Caco-2 (cell line): Measurements from ENCODE around the gene HDAC4. TPM values are rescaled to one million over a fixed set of nuclear protein-coding genes. Genes with fewer than 3 reads are reported as not detected.

Experiments
- BruUV-seq: library from RNA; stranded (reverse); fragments of 400-500 nt; replicated peaks from 2 replicates; lab custom pipeline; 2021; lab: Mats Ljungman, UMichigan
- CTCF ChIA-PET: fragments of 300-600 bp; sonication (Branson Sonifier 250); formaldehyde crosslinking; loops from one replicate; lab custom pipeline; 2022; ENCODE audit warnings: antibody characterized with exemption; lab: Charles Lee
- POLR2A ChIA-PET: fragments of 300-600 bp; sonication (Branson Sonifier 250); formaldehyde crosslinking; loops from one replicate; lab custom pipeline; 2022; ENCODE audit warnings: antibody characterized with exemption; lab: Charles Lee
- DNase-seq, 2 experiments: peaks; one replicate each; pipeline versions ENCODE4 v3.0.0 to v3.0.0-alpha.2; 2020 to 2022
- H3K27me3 ChIP-seq: replicated peaks from 2 replicates; pipeline ENCODE4 v1.6.0; 2011; ENCODE audit warnings: low read length; ENCODE audit not compliant: control insufficient read depth, insufficient read depth
- H3K36me3 ChIP-seq: 2 replicates; pipeline ENCODE4 v1.5.1; 2011; ENCODE audit warnings: low read length; ENCODE audit not compliant: control insufficient read depth, insufficient read depth
- H3K4me1 ChIP-seq: fragments of 250-450 bp; sonication (Bioruptor Pico); 2 replicates; pipeline ENCODE4 v1.5.1; 2020; ENCODE audit warnings: mild to moderate bottlenecking
- H3K4me3 ChIP-seq: 2 replicates; pipeline ENCODE4 v1.5.1; 2011; ENCODE audit warnings: low read depth, mild to moderate bottlenecking, control low read depth, low read length
- H3K9me3 ChIP-seq: fragments of 250-450 bp; sonication (Bioruptor Pico); 2 replicates; pipeline ENCODE4 v1.5.1; 2020; ENCODE audit warnings: mild to moderate bottlenecking, moderate library complexity
- H3K27ac Mint-ChIP-seq: one replicate; pipeline ENCODE4 v1.8.0; 2022; ENCODE audit warnings: mixed read lengths; ENCODE audit not compliant: unreplicated experiment
- H3K27me3 Mint-ChIP-seq: one replicate; pipeline ENCODE4 v1.8.0; 2022; ENCODE audit warnings: mixed read lengths; ENCODE audit not compliant: insufficient read depth, unreplicated experiment
- H3K36me3 Mint-ChIP-seq: one replicate; pipeline ENCODE4 v1.8.0; 2022; ENCODE audit warnings: mild to moderate bottlenecking, mixed read lengths; ENCODE audit not compliant: insufficient read depth, unreplicated experiment
- H3K4me1 Mint-ChIP-seq: one replicate; pipeline ENCODE4 v1.8.0; 2022; ENCODE audit warnings: low read depth, mixed read lengths; ENCODE audit not compliant: unreplicated experiment
- H3K4me3 Mint-ChIP-seq: one replicate; pipeline ENCODE4 v1.8.0; 2022; ENCODE audit warnings: mild to moderate bottlenecking, moderate library complexity, mixed read lengths; ENCODE audit not compliant: unreplicated experiment
- H3K9me3 Mint-ChIP-seq: one replicate; pipeline ENCODE4 v1.8.0; 2022; ENCODE audit warnings: mixed read lengths; ENCODE audit not compliant: unreplicated experiment
- CTCF ChIP-seq, 2 experiments: fragments of 200-600 bp in 1 of 2; IDR thresholded peaks; 1 replicate in 1 of 2; 2 replicates in 1 of 2; pipeline versions ENCODE4 v1.5.1 to v1.8.0; 2011 to 2022; ENCODE audit warnings: antibody characterized with exemption in 1 of 2, control low read depth in 1 of 2, inconsistent platforms in 1 of 2, low read depth in 1 of 2, low read length in 1 of 2, mild to moderate bottlenecking in 1 of 2, moderate library complexity in 1 of 2; ENCODE audit not compliant: insufficient read depth in 1 of 2, severe bottlenecking in 1 of 2, unreplicated experiment in 1 of 2
- intact Hi-C: fragments of 100-400 bp; cut with micrococcal nuclease; formaldehyde crosslinking; loops from one replicate; pipeline ENCODE4 v1.10.0; 2022; ENCODE audit not compliant: unreplicated experiment
- total RNA-seq: library from RNA; stranded (reverse); gene quantifications from 2 replicates; pipeline ENCODE4 v1.2.3, GENCODE V29; 2022

HDAC4 gene
- total RNA-seq, 1 experiment from 2014 or later = 15.5 TPM

GRCh38 chr2:239389414-239390329, 11.1 kb downstream of the HDAC4 start:
- no peaks in the 10 kb centered on the region for H3K4me1 ChIP-seq
- H3K27me3 ChIP-seq = no peaks in the 10 kb centered on the region
- no peaks in the 10 kb centered on the region for H3K9me3 ChIP-seq
- no peaks in the 10 kb centered on the region for H3K4me1 Mint-ChIP-seq
- H3K4me3 Mint-ChIP-seq = no peak overlapping the region
- ChIA-PET POLR2A (no interaction called here), CTCF (no interaction called here)
- TF ChIP-seq CTCF (IDR thresholded peaks at IDR 0.05; ENCODE audit: insufficient read depth in 1 of 2, low read depth in 1 of 2, low read length in 1 of 2, severe bottlenecking in 1 of 2, unreplicated experiment in 1 of 2) = no peak
- no peak for DNase-seq
- no peak overlapping the region for H3K4me3 ChIP-seq
- intact Hi-C loops = loop anchor here (10.0 kb wide), 1 partner anchor 115 kb away; no protein-coding TSS in a partner anchor
- no peaks in the 10 kb centered on the region for H3K36me3 ChIP-seq
- no peaks in the 10 kb centered on the region for H3K9me3 Mint-ChIP-seq
- no peak overlapping the region for H3K27ac Mint-ChIP-seq
- H3K27me3 Mint-ChIP-seq = no peaks in the 10 kb centered on the region
- H3K36me3 Mint-ChIP-seq = no peaks in the 10 kb centered on the region
- BruUV-seq = no TSS peak

- TF ChIP-seq CTCF (IDR thresholded peaks at IDR 0.05; ENCODE audit: insufficient read depth in 1 of 2, low read depth in 1 of 2, low read length in 1 of 2, severe bottlenecking in 1 of 2, unreplicated experiment in 1 of 2) = no peak
- no peaks in the 10 kb centered on the region for H3K9me3 Mint-ChIP-seq
- no TSS peak for BruUV-seq
- Histone ChIP-seq H3K4me1 (no peaks in the 10 kb centered on the region), H3K27me3 (no peaks in the 10 kb centered on the region), H3K4me3 (no peak overlapping the region), H3K9me3 (no peaks in the 10 kb centered on the region), H3K36me3 (no peaks in the 10 kb centered on the region)
- no peak overlapping the region for H3K27ac Mint-ChIP-seq
- POLR2A ChIA-PET = no interaction called here
- H3K4me3 Mint-ChIP-seq = no peak overlapping the region
- CTCF ChIA-PET = no interaction called here
- no peaks in the 10 kb centered on the region for H3K36me3 Mint-ChIP-seq
- H3K4me1 Mint-ChIP-seq = no peaks in the 10 kb centered on the region
- DNase-seq = no peak
- no peaks in the 10 kb centered on the region for H3K27me3 Mint-ChIP-seq
- intact Hi-C loops = no loop called here
These were observed 12.3 kb downstream of the HDAC4 start for GRCh38 chr2:239388236-239389151.

- POLR2A ChIA-PET = no interaction called here
- Mint-ChIP-seq H3K27ac (no peak overlapping the region), H3K36me3 (no peaks in the 10 kb centered on the region), H3K9me3 (no peaks in the 10 kb centered on the region), H3K4me1 (no peaks in the 10 kb centered on the region), H3K4me3 (no peak overlapping the region), H3K27me3 (no peaks in the 10 kb centered on the region)
- no TSS peak for BruUV-seq
- CTCF ChIA-PET = no interaction called here
- no peak for TF ChIP-seq CTCF (IDR thresholded peaks at IDR 0.05; ENCODE audit: insufficient read depth in 1 of 2, low read depth in 1 of 2, low read length in 1 of 2, severe bottlenecking in 1 of 2, unreplicated experiment in 1 of 2)
- no peak for DNase-seq
- H3K27me3 ChIP-seq = no peaks in the 10 kb centered on the region
- no peaks in the 10 kb centered on the region for H3K4me1 ChIP-seq
- H3K4me3 ChIP-seq = no peak overlapping the region
- no peaks in the 10 kb centered on the region for H3K9me3 ChIP-seq
- intact Hi-C loops = no loop called here
- H3K36me3 ChIP-seq = no peaks in the 10 kb centered on the region
These were observed 13.0 kb downstream of the HDAC4 start for GRCh38 chr2:239387811-239388210.
